Measurements from ENCODE around the gene TERC. TPM values are rescaled to one million over a fixed set of nuclear protein-coding genes. Genes with fewer than 3 reads are reported as not detected.
"Not testable (repeated sequence)": the region's sequence is repeated elsewhere in the genome, so short reads cannot be mapped to it uniquely, and the experiment has no call there.

TERC gene
- total RNA-seq, 2 donors from 2014 or later: 18.6 TPM; not detected in 1

- Mint-ChIP-seq H3K4me1 (ENCODE audit: low read depth in 2 of 2) (peaks cover 14 to 16% of the 10 kb centered on the region in 2 donors), H3K27me3 (peaks cover 6 to 13% of the 10 kb centered on the region in 2 donors), H3K27ac (peak overlapping the region in 1 of 2 donors; percentile 64), H3K9me3 (no peaks in the 10 kb centered on the region), H3K4me3 (no peak overlapping the region), H3K36me3 (no peaks in the 10 kb centered on the region)
- DNase-seq (ENCODE audit: low spot score): no peak
- ATAC-seq: no peak
These were observed 6.4 kb downstream of the TERC start for GRCh38 chr3:169758359-169758994.

GRCh38 chr3:169755488-169755887 is 9.4 kb downstream of the TERC start:
- no peak overlapping the region for H3K4me3 Mint-ChIP-seq
- H3K27ac Mint-ChIP-seq: no peak overlapping the region
- H3K4me1 Mint-ChIP-seq (ENCODE audit: low read depth in 2 of 2): peaks cover 7 to 12% of the 10 kb centered on the region in 2 donors
- peaks cover 14 to 17% of the 10 kb centered on the region in 2 donors for H3K27me3 Mint-ChIP-seq
- ATAC-seq: no peak
- no peaks in the 10 kb centered on the region for H3K9me3 Mint-ChIP-seq
- no peak for DNase-seq (ENCODE audit: low spot score)
- no peaks in the 10 kb centered on the region for H3K36me3 Mint-ChIP-seq

GRCh38 chr3:169754711-169755110 is 10.1 kb downstream of the TERC start:
- Mint-ChIP-seq H3K36me3 (no peaks in the 10 kb centered on the region), H3K4me3 (no peak overlapping the region), H3K27ac (no peak overlapping the region), H3K4me1 (ENCODE audit: low read depth in 2 of 2) (peaks cover 7 to 12% of the 10 kb centered on the region in 2 donors), H3K9me3 (no peaks in the 10 kb centered on the region), H3K27me3 (peaks cover 14 to 20% of the 10 kb centered on the region in 2 donors)
- no peak for ATAC-seq
- no peak for DNase-seq (ENCODE audit: low spot score)

DNA sequence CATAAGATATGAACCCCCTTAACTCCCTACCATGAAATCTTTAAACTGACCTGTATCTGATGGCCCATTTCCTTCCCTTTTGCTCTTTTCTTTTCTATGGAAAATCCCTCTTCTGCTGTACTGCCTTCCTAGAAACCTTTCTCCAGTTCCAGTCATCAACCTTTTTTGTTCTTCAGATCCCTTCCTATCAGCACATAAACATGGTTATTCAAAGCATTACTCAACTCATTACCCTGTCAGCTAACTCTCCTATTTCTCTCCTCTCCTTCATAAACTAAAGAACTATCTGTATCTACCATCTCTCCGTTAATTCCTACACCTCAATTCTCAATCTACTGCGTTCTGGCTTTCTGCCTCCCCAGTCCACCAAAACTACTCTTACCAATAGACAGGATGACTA is 13.0 kb downstream of the TERC start:
- Mint-ChIP-seq H3K36me3 (no peaks in the 10 kb centered on the region), H3K4me3 (no peak overlapping the region)
- no peak for ATAC-seq

DNA sequence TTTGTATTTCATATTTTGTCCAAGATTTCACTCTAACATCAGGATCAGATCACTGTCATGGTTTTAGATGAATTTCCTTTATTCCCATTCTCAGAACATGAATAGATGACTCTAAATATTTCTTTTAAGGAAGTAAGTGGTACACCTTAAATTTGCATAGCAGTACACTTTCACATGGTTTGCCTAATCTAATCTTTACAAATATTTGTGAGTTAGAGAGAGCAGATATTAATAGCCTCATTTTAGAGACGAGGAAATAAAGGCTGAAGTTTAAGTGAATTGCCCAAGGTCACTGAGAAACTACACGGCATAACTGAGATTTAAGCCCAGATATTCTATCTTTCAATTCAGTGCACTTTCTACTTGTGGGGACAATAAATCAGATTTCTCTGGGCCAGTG is 14.2 kb downstream of the TERC start:
- Mint-ChIP-seq H3K36me3 (no peaks in the 10 kb centered on the region), H3K27ac (no peak overlapping the region), H3K4me3 (no peak overlapping the region), H3K9me3 (no peaks in the 10 kb centered on the region), H3K27me3 (peaks cover 28 to 44% of the 10 kb centered on the region in 2 donors), H3K4me1 (ENCODE audit: low read depth in 2 of 2) (no peaks in the 10 kb centered on the region)
- no peak for ATAC-seq
- no peak for DNase-seq (ENCODE audit: low spot score)

More for the DNA sequence above, 13.0 kb downstream of the TERC start:
- Mint-ChIP-seq H3K9me3 (no peaks in the 10 kb centered on the region), H3K27ac (no peak overlapping the region), H3K27me3 (peaks cover 28 to 35% of the 10 kb centered on the region in 2 donors), H3K4me1 (ENCODE audit: low read depth in 2 of 2) (no peaks in the 10 kb centered on the region)
- DNase-seq (ENCODE audit: low spot score): no peak

DNA sequence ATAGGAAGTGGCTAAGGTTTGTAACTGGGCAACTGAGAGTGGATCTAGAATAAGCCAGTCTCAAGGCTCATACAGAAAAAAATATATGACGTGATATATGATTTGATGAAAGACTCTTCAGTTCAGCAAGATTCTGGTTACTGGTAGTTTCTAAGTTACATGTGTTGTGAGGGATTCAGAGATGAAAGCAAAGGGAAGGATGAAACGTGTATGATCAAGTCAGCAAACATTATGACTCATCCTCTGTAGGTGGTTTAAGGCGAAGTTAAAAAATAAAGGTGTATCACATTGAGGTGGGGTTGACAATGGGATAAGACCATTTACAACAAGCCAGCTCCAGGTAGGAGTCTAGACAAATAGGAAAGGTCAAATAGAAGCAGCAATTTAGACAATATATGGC is 16.2 kb downstream of the TERC start:
- Mint-ChIP-seq H3K27ac (no peak overlapping the region), H3K9me3 (no peaks in the 10 kb centered on the region), H3K27me3 (peaks cover 21 to 42% of the 10 kb centered on the region in 2 donors), H3K4me3 (no peak overlapping the region), H3K4me1 (ENCODE audit: low read depth in 2 of 2) (no peaks in the 10 kb centered on the region), H3K36me3 (no peaks in the 10 kb centered on the region)
- no peak for DNase-seq (ENCODE audit: low spot score)
- no peak for ATAC-seq

GRCh38 chr3:169746924-169747323 is 17.9 kb downstream of the TERC start:
- H3K27ac Mint-ChIP-seq: no peak overlapping the region
- peaks cover 18 to 38% of the 10 kb centered on the region in 2 donors for H3K27me3 Mint-ChIP-seq
- no peaks in the 10 kb centered on the region for H3K4me1 Mint-ChIP-seq (ENCODE audit: low read depth in 2 of 2)
- no peak for ATAC-seq
- DNase-seq (ENCODE audit: low spot score): no peak
- H3K36me3 Mint-ChIP-seq: no peaks in the 10 kb centered on the region
- H3K4me3 Mint-ChIP-seq: no peak overlapping the region
- H3K9me3 Mint-ChIP-seq: no peaks in the 10 kb centered on the region

DNA sequence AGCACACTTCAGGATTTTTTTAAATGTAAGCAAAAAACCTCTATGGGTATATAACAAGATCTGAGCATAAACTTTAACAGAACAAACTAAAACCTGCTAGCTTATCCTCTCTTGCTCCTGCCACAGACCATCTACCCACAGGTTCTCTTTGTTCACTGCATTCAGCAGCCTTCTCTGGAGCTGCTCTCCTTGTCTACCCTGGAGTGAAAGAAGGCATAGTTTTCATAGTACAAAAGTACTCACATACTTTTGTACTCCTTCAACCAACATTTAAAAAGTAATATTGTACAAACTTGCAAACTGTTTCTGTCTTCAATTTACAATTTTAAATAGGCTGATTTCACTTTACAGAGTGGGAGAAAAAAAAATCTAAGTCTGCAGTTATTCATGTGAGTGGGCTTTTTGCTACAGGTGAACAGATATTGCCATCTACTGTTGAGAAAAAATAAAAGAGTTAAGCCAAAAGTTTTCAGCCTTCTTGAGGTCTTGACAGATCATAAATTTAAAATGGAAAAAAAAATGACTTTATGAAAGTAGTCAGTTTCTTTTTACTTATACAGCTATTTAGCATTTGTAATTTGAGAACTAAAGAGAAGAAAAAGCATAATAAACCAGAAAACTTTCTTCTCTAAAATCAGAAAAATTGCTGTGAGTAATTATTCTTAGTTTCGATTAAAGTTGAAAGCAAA is 20.4 kb downstream of the TERC start:
- Mint-ChIP-seq H3K36me3 (no peaks in the 10 kb centered on the region), H3K27me3 (peaks cover 19 to 45% of the 10 kb centered on the region in 2 donors), H3K4me3 (no peak overlapping the region), H3K27ac (no peak overlapping the region), H3K9me3 (no peaks in the 10 kb centered on the region), H3K4me1 (ENCODE audit: low read depth in 2 of 2) (no peaks in the 10 kb centered on the region)
- ATAC-seq: no peak
- no peak for DNase-seq (ENCODE audit: low spot score)

GRCh38 chr3:169739067-169739466 is 25.8 kb downstream of the TERC start:
- Mint-ChIP-seq H3K36me3 (peaks cover 13% of the 10 kb centered on the region), H3K9me3 (peaks cover 2% of the 10 kb centered on the region), H3K27ac (no peak overlapping the region), H3K27me3 (peaks cover 6 to 42% of the 10 kb centered on the region in 2 donors), H3K4me1 (ENCODE audit: low read depth in 2 of 2) (no peaks in the 10 kb centered on the region), H3K4me3 (no peak overlapping the region)
- no peak for DNase-seq (ENCODE audit: low spot score)
- ATAC-seq: no peak

DNA sequence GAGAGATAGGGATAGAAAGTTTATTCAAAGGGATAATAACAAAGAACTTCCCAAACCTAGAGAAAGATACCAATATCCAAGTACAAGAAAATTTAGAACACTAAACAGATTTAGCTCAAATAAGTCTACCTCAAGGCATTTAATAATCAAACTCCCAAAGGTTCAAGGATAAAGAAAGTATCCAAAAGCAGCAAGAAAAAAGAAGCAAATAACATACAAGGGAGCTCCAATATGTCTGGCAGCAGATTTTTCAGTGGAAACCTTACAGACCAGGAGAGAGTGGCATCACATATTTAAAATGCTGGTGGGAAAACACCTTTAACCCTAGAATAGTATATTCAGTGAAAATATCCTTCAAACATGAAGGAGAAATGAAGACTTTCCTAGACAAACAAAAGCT is 33.0 kb downstream of the TERC start:
- H3K4me3 Mint-ChIP-seq; DNase-seq (ENCODE audit: low spot score); H3K27ac Mint-ChIP-seq; H3K4me1 Mint-ChIP-seq (ENCODE audit: low read depth in 2 of 2); ATAC-seq; H3K9me3 Mint-ChIP-seq: not testable (repeated sequence)
- H3K36me3 Mint-ChIP-seq: peaks cover 36% of the 10 kb centered on the region
- H3K27me3 Mint-ChIP-seq: peaks cover 20 to 71% of the 10 kb centered on the region in 2 donors

- ATAC-seq (no peak), DNase-seq (ENCODE audit: low spot score) (no peak)
- Mint-ChIP-seq H3K36me3 (peaks cover 7% of the 10 kb centered on the region), H3K9me3 (peaks cover 3% of the 10 kb centered on the region), H3K27me3 (peaks cover 24 to 42% of the 10 kb centered on the region in 2 donors), H3K4me3 (no peak overlapping the region), H3K4me1 (ENCODE audit: low read depth in 2 of 2) (no peaks in the 10 kb centered on the region), H3K27ac (no peak overlapping the region)
These were observed 42.1 kb downstream of the TERC start for GRCh38 chr3:169722724-169723123.

DNA sequence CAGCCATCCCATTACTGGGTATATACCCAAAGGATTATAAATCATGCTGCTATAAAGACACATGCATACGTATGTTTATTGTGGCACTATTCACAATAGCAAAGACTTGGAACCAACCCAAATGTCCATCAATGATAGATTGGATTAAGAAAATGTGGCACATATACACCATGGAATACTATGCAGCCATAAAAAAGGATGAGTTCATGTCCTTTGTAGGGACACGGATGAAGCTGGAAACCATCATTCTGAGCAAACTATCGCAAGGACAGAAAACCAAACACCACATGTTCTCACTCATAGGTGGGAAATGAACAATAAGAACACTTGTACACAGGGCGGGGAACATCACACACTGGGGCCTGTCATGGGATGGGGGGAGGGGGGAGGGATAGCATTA is 46.4 kb downstream of the TERC start:
- ATAC-seq; H3K9me3 Mint-ChIP-seq; H3K4me3 Mint-ChIP-seq; H3K27ac Mint-ChIP-seq; DNase-seq (ENCODE audit: low spot score); H3K4me1 Mint-ChIP-seq (ENCODE audit: low read depth in 2 of 2); H3K36me3 Mint-ChIP-seq: not testable (repeated sequence)
- peaks cover 24 to 30% of the 10 kb centered on the region in 2 donors for H3K27me3 Mint-ChIP-seq

Data from natural killer cell treated with Interleukin-12 subunit alpha and Interleukin-12 subunit beta and Interleukin-15 and Interleukin-18, amount 100 ng/mL, for 72 hours (primary cell).